GM12892 (cell line): ENCODE results near the gene NIPBL.
"Not testable (repeated sequence)": the region's sequence is repeated elsewhere in the genome, so short reads cannot be mapped to it uniquely, and the experiment has no call there.

ENCODE experiments used
- POLR2A ChIP-seq: IDR thresholded peaks from 2 replicates; pipeline ENCODE4 v1.6.1; 2011; ENCODE audit warnings: low read depth, low read length, control low read depth
- POLR2AphosphoS5 ChIP-seq: IDR thresholded peaks from 2 replicates; pipeline ENCODE4 v1.6.1; 2011; ENCODE audit warnings: low read depth, low read length, control low read depth
- TAF1 ChIP-seq: IDR thresholded peaks from 2 replicates; pipeline ENCODE4 v1.6.1; 2011; ENCODE audit warnings: low read depth, mild to moderate bottlenecking, control low read depth, low read length, borderline replicate concordance

- not testable (repeated sequence) for TF ChIP-seq POLR2A, POLR2AphosphoS5, TAF1
Observed at GRCh38 chr5:37093795-37094194, 217.2 kb downstream of the NIPBL start.
